H9 (cell line): ENCODE data around the gene MYO5C. TPM values are rescaled to one million over a fixed set of nuclear protein-coding genes. Genes with fewer than 3 reads are reported as not detected.

Source experiments
- DNase-seq: peaks from one replicate; pipeline ENCODE4 v3.0.0-alpha.2; 2017
- H2AFZ ChIP-seq: one replicate; pipeline ENCODE4 v1.6.1; 2013; ENCODE audit warnings: mild to moderate bottlenecking, low read length, control low read depth, moderate library complexity
- H2AK5ac ChIP-seq: 2 replicates; pipeline ENCODE4 v1.6.1; 2013; ENCODE audit warnings: low read length, control low read depth, mixed read lengths; ENCODE audit not compliant: insufficient read length
- H2BK120ac ChIP-seq: one replicate; pipeline ENCODE4 v1.6.1; 2013; ENCODE audit warnings: low read depth, mild to moderate bottlenecking, low read length, control low read depth, inconsistent platforms; ENCODE audit not compliant: poor library complexity, severe bottlenecking
- H2BK12ac ChIP-seq: 2 replicates; pipeline ENCODE4 v1.6.1; 2013; ENCODE audit warnings: low read length, control low read depth, mixed read lengths, low read depth; ENCODE audit not compliant: insufficient read length
- H2BK15ac ChIP-seq: 2 replicates; pipeline ENCODE4 v1.6.1; 2013; ENCODE audit warnings: low read depth, low read length, control low read depth
- H2BK20ac ChIP-seq: one replicate; pipeline ENCODE4 v1.6.1; 2013; ENCODE audit warnings: low read depth, mild to moderate bottlenecking, low read length, control low read depth, inconsistent platforms; ENCODE audit not compliant: poor library complexity, severe bottlenecking
- H2BK5ac ChIP-seq: 2 replicates; pipeline ENCODE4 v1.6.1; 2013; ENCODE audit warnings: low read length, control low read depth, mixed read lengths; ENCODE audit not compliant: insufficient read length
- H3K14ac ChIP-seq: 2 replicates; pipeline ENCODE4 v1.6.1; 2013; ENCODE audit warnings: low read length, control low read depth; ENCODE audit not compliant: insufficient read depth
- H3K18ac ChIP-seq: 2 replicates; pipeline ENCODE4 v1.6.1; 2013; ENCODE audit warnings: low read depth, mild to moderate bottlenecking, mixed read lengths, low read length, control low read depth; ENCODE audit not compliant: insufficient read length
- H3K23ac ChIP-seq: 2 replicates; pipeline ENCODE4 v1.6.1; 2013; ENCODE audit warnings: low read length, control low read depth, mixed read lengths, low read depth; ENCODE audit not compliant: insufficient read length
- H3K23me2 ChIP-seq: 2 replicates; pipeline ENCODE4 v1.6.1; 2013; ENCODE audit warnings: low read depth, mild to moderate bottlenecking, mixed read lengths, low read length, control low read depth; ENCODE audit not compliant: insufficient read length, poor library complexity, severe bottlenecking
- H3K27ac ChIP-seq: 2 replicates; pipeline ENCODE4 v1.5.1; 2013; ENCODE audit warnings: low read length, control low read depth, mixed read lengths, low read depth; ENCODE audit not compliant: insufficient read length
- H3K27me3 ChIP-seq: 2 replicates; pipeline ENCODE4 v1.6.1; 2013; ENCODE audit warnings: low read length, control low read depth, inconsistent platforms; ENCODE audit not compliant: insufficient read depth
- H3K4ac ChIP-seq: 2 replicates; pipeline ENCODE4 v1.6.1; 2013; ENCODE audit warnings: low read depth, mild to moderate bottlenecking, control low read depth, inconsistent platforms, low read length, moderate library complexity
- H3K4me1 ChIP-seq: 2 replicates; pipeline ENCODE4 v1.6.1; 2013; ENCODE audit warnings: low read length, control low read depth, inconsistent platforms; ENCODE audit not compliant: insufficient read depth
- H3K4me2 ChIP-seq: 2 replicates; pipeline ENCODE4 v1.6.1; 2013; ENCODE audit warnings: low read length, control low read depth, mixed read lengths; ENCODE audit not compliant: insufficient read length, insufficient read depth
- H3K56ac ChIP-seq: 2 replicates; pipeline ENCODE4 v1.6.1; 2013; ENCODE audit warnings: low read depth, mild to moderate bottlenecking, mixed read lengths, low read length, control low read depth; ENCODE audit not compliant: insufficient read length
- H3K79me1 ChIP-seq: 2 replicates; pipeline ENCODE4 v1.6.1; 2013; ENCODE audit warnings: low read depth, mild to moderate bottlenecking, moderate library complexity, low read length, control low read depth, inconsistent platforms; ENCODE audit not compliant: insufficient read depth, poor library complexity, severe bottlenecking
- H3K79me2 ChIP-seq: 2 replicates; pipeline ENCODE4 v1.6.1; 2013; ENCODE audit warnings: low read length, control low read depth, inconsistent platforms; ENCODE audit not compliant: insufficient read depth
- H3K9ac ChIP-seq: 2 replicates; pipeline ENCODE4 v1.6.1; 2013; ENCODE audit warnings: low read length, control low read depth, mixed read lengths; ENCODE audit not compliant: insufficient read length; ENCODE audit errors: extremely low read depth
- H3K9me3 ChIP-seq: one replicate; pipeline ENCODE4 v1.6.1; 2013; ENCODE audit warnings: low read depth, low read length, inconsistent platforms; ENCODE audit not compliant: control insufficient read depth
- H3T11ph ChIP-seq: one replicate; pipeline ENCODE4 v1.6.1; 2013; ENCODE audit warnings: mild to moderate bottlenecking, low read length, control low read depth, inconsistent platforms
- H4K20me1 ChIP-seq: one replicate; pipeline ENCODE4 v1.6.1; 2013; ENCODE audit not compliant: control insufficient read depth, insufficient read length, insufficient read depth
- H4K5ac ChIP-seq: 2 replicates; pipeline ENCODE4 v1.6.1; 2013; ENCODE audit warnings: low read depth, mild to moderate bottlenecking, mixed read lengths, low read length, control low read depth; ENCODE audit not compliant: insufficient read length
- H4K8ac ChIP-seq: replicated peaks from 2 replicates; pipeline ENCODE4 v1.6.1; 2013; ENCODE audit warnings: low read length, control low read depth, mixed read lengths, low read depth; ENCODE audit not compliant: insufficient read length
- H4K91ac ChIP-seq: 2 replicates; pipeline ENCODE4 v1.6.1; 2013; ENCODE audit warnings: low read depth, mild to moderate bottlenecking, moderate library complexity, mixed read lengths, low read length, control low read depth; ENCODE audit not compliant: insufficient read length
- H3K27ac Mint-ChIP-seq, 3 experiments: 2 replicates in 2 of 3; 3 replicates in 1 of 3; pipeline ENCODE4 v1.8.0; 2020 to 2021; ENCODE audit warnings: mixed read lengths in 3 of 3, mild to moderate bottlenecking in 1 of 3, moderate library complexity in 1 of 3
- H3K27me3 Mint-ChIP-seq: 2 replicates; pipeline ENCODE4 v1.8.0; 2021; ENCODE audit warnings: low read depth, mild to moderate bottlenecking, moderate library complexity, mixed read lengths
- H3K36me3 Mint-ChIP-seq, 3 experiments: 2 replicates in 2 of 3; 3 replicates in 1 of 3; pipeline ENCODE4 v1.8.0; 2020 to 2021; ENCODE audit warnings: low read depth in 3 of 3, mixed read lengths in 3 of 3; ENCODE audit not compliant: insufficient read depth in 1 of 3
- H3K4me1 Mint-ChIP-seq, 2 experiments: 2 replicates each; pipeline ENCODE4 v1.8.0; 2020; ENCODE audit warnings: mixed read lengths in 2 of 2
- H3K4me3 Mint-ChIP-seq, 2 experiments: 2 replicates in 1 of 2; 3 replicates in 1 of 2; pipeline ENCODE4 v1.8.0; 2020 to 2021; ENCODE audit warnings: mild to moderate bottlenecking in 2 of 2, mixed read lengths in 2 of 2, moderate library complexity in 1 of 2
- H3K9me3 Mint-ChIP-seq, 2 experiments: 2 replicates in 1 of 2; 3 replicates in 1 of 2; pipeline ENCODE4 v1.8.0; 2020; ENCODE audit warnings: mild to moderate bottlenecking in 2 of 2, mixed read lengths in 2 of 2, moderate library complexity in 1 of 2
- WGBS: extraction: QIAGEN DNeasy Blood & Tissue Kit; methylation state at CpG from one replicate; pipeline ENCODE4 v1.1.7; 2013; ENCODE audit warnings: missing lambda C conversion rate, low lambda C conversion rate, mixed read lengths; ENCODE audit not compliant: insufficient read length; ENCODE audit errors: extremely low coverage; 5-methylcytosine and 5-hydroxymethylcytosine counted together
- total RNA-seq: library from RNA; stranded (reverse); gene quantifications from 2 replicates; pipeline ENCODE4 v1.2.1, GENCODE V29; 2021
- TF ChIP-seq, protein P1 (sequence below): fragments of 200-600 bp; sonication (generic); conservative IDR thresholded peaks from 3 replicates; pipeline ENCODE4 v1.8.0; 2021; ENCODE audit warnings: antibody characterized with exemption, mild to moderate bottlenecking

Gene MYO5C
- total RNA-seq, 1 experiment from 2014 or later: 22.2 TPM

GRCh38 chr15:52288051-52288942 is 7.3 kb downstream of the MYO5C start:
- H3K27ac Mint-ChIP-seq: peak overlapping the region; percentile 36 to 81 (median 44); a peak in 4 of 7 replicates
- no peak overlapping the region for H2BK12ac ChIP-seq

More at GRCh38 chr15:52288051-52288942, 7.3 kb downstream of the MYO5C start:
- Histone ChIP-seq H3T11ph (no peak overlapping the region), H2AK5ac (no peak overlapping the region), H3K23ac (no peak overlapping the region), H4K5ac (no peak overlapping the region), H3K27ac (no peak overlapping the region), H3K4ac (no peak overlapping the region), H3K4me1 (peaks cover 6% of the 10 kb centered on the region; the same call in 1 of the 2 replicates), H2AFZ (no peak overlapping the region), H3K79me1 (no peaks in the 10 kb centered on the region), H2BK120ac (no peak overlapping the region), H4K91ac (no peak overlapping the region), H2BK15ac (no peak overlapping the region), H3K27me3 (no peaks in the 10 kb centered on the region), H3K18ac (no peak overlapping the region), H4K20me1 (no peaks in the 10 kb centered on the region), H3K9me3 (no peaks in the 10 kb centered on the region), H2BK5ac (no peak overlapping the region), H3K56ac (no peak overlapping the region), H4K8ac (no peak overlapping the region), H3K4me2 (no peak overlapping the region), H2BK20ac (no peak overlapping the region), H3K79me2 (peaks cover 4% of the 10 kb centered on the region; the same call in 1 of the 2 replicates), H3K14ac (no peak overlapping the region), H3K23me2 (no peaks in the 10 kb centered on the region), H3K9ac (no peak overlapping the region)
- Mint-ChIP-seq H3K4me1 (peaks cover 37 to 42% of the 10 kb centered on the region in 2 experiments), H3K27me3 (no peaks in the 10 kb centered on the region), H3K9me3 (peaks cover 13 to 23% of the 10 kb centered on the region in 2 experiments; a peak in 4 of 5 replicates), H3K36me3 (peaks cover 35 to 49% (median 41%) of the 10 kb centered on the region in 3 experiments), H3K4me3 (no peak overlapping the region)
- no peak for DNase-seq
- WGBS: no CpG with 5 or more reads among the region's 13 CpGs
- TF ChIP-seq, protein P1, sequence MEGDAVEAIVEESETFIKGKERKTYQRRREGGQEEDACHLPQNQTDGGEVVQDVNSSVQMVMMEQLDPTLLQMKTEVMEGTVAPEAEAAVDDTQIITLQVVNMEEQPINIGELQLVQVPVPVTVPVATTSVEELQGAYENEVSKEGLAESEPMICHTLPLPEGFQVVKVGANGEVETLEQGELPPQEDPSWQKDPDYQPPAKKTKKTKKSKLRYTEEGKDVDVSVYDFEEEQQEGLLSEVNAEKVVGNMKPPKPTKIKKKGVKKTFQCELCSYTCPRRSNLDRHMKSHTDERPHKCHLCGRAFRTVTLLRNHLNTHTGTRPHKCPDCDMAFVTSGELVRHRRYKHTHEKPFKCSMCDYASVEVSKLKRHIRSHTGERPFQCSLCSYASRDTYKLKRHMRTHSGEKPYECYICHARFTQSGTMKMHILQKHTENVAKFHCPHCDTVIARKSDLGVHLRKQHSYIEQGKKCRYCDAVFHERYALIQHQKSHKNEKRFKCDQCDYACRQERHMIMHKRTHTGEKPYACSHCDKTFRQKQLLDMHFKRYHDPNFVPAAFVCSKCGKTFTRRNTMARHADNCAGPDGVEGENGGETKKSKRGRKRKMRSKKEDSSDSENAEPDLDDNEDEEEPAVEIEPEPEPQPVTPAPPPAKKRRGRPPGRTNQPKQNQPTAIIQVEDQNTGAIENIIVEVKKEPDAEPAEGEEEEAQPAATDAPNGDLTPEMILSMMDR: no peak
